Measurements from ENCODE around the gene CALR.
"Not testable (repeated sequence)": the region's sequence is repeated elsewhere in the genome, so short reads cannot be mapped to it uniquely, and the experiment has no call there.

CALR gene

DNA sequence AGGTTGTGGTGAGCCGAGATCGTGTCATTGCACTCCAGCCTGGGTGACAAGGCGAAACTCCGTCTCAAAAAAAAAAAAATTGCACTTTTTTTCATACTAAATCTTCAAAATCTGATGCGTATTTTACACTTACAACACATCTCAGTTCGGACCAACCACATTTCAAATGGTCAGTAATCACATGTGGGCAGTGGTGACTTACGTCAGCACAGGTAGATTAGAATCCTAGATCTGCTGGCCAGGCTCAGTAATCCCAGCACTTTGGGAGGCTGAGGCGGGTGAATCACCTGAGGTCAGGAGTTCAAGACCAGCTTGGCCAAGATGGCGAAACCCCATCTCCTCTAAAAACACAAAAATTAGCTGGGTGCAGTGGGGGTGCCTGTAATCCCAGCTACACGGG is 3.3 kb upstream of the CALR start:
- no peak for DNase-seq

DNA sequence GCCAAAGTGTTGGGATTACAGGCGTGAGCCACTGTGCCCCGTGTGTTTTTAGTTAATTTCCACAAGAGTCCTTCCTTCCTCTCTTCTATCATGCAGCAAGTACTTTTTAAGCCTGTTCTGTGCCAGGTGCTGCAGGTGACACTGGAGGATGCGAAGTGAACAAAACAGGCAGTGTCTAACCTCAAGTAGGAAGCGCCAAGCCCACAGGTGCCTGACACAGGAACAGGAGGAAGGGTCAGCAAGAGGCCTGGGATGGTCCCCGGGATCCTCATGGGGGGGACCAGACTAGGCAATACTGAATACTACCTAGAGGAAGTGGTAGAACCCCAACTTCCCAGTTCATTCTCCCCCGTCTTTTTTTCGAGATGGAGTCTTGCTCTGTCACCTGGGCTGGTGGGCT is 1.8 kb upstream of the CALR start:
- DNase-seq, result no peak

DNA sequence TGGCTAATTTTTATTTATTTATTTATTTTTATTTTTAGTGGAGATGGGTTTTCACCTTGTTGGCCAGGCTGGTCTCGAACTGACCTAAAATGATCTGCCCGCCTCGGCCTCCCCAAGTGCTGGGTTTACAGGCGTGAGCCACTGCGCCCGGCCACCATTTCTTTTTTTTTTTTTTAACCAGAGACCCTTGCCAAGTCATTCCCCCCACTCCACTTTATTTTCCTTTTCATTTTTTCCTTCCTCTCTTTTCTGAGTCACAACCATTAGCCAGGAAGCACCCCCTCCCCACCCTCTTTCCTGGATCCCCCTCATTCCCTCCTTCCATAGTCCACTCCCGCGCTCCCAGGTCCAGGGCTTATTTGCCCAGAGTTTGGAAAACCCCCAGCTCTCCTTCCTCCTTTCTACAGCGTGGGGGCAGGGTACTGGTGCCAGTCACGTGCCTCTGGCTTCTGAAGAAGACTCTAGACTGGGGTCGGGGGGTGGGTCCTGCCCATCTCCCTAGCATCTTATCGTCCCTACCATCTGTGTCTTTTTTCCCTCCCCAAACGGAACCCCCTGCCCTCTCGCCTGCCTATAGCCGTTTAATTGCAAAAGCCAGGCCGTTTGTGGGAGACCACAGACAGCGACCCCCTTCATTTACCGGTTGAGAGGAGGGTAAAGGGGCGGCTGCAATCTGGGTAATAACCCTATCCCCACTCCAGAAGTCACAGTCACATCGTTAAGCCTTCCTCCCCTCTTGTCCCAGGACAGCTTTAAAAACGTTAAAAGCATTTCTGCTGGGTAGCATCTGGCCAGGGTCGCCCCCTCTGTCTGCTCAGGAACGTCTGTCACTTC is 1.1 kb upstream of the CALR start:
- peak; percentile 98 to 99 for DNase-seq

DNA sequence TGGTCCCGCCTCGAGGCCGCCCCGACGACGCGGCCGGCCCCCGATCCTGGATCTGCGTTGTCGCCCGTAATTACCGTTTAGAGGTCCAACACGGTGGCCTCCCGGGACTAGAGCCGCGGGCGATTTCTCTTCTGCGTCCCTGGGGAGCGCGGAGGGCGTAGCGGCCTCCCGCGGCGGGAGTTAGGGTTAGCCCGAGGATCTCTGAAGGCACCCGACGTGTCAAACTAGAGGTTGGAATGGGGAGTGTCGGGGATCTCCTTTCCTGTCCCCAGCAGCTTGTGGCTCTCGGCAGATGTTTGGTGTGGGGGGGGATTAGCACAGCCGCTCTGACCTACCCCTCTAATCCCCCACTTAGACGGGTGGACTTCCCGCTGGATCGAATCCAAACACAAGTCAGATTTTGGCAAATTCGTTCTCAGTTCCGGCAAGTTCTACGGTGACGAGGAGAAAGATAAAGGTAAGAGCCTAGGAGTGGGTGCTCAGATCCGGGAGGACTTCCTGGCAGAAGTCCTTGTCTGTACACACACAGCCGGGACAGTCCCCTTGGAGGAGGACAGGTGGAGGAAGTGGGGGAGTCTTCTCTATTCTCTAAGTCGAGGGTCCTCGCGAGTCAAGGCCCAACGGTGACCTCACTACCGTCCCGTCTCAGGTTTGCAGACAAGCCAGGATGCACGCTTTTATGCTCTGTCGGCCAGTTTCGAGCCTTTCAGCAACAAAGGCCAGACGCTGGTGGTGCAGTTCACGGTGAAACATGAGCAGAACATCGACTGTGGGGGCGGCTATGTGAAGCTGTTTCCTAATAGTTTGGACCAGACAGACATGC is 581 bp downstream of the CALR start:
- DNase-seq, result peak; percentile 65 to 75

DNA sequence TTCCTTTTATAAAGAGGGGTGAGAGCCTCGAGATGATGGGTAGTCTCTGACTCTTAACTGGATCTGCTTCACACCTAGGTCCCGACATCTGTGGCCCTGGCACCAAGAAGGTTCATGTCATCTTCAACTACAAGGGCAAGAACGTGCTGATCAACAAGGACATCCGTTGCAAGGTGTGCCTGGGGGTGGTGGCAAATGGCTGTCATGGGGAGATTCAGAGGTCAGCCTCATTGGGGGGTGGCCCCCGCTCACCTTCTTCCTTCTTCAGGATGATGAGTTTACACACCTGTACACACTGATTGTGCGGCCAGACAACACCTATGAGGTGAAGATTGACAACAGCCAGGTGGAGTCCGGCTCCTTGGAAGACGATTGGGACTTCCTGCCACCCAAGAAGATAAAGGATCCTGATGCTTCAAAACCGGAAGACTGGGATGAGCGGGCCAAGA is 1.6 kb downstream of the CALR start:
- no peak for DNase-seq

DNA sequence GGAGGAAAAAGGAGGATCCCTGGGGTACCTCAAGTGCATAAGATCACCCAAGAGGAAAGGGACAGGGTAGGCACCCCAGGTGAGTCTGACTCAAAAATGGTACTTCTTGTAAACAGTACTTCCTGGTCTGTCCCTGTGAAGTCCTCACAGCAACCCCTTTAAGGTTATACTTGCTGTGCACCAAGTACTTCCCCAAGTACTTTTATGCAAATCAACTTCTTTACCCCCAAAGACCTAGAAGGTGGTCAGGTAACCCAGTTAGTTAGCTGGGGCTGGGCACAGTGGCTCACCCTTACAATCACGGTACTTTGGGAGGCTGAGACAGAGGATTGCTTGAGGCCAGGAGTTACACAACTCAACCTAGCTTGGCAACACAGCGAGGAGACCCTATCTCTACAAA is 2.5 kb downstream of the CALR start:
- no peak for DNase-seq

DNA sequence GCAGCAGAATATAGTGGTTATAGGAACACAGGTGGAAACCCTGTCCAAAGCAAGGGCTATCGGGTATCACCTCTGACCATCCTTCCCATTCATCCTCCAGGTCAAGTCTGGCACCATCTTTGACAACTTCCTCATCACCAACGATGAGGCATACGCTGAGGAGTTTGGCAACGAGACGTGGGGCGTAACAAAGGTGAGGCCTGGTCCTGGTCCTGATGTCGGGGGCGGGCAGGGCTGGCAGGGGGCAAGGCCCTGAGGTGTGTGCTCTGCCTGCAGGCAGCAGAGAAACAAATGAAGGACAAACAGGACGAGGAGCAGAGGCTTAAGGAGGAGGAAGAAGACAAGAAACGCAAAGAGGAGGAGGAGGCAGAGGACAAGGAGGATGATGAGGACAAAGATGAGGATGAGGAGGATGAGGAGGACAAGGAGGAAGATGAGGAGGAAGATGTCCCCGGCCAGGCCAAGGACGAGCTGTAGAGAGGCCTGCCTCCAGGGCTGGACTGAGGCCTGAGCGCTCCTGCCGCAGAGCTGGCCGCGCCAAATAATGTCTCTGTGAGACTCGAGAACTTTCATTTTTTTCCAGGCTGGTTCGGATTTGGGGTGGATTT is 5.1 kb downstream of the CALR start:
- DNase-seq, result no peak

DNA sequence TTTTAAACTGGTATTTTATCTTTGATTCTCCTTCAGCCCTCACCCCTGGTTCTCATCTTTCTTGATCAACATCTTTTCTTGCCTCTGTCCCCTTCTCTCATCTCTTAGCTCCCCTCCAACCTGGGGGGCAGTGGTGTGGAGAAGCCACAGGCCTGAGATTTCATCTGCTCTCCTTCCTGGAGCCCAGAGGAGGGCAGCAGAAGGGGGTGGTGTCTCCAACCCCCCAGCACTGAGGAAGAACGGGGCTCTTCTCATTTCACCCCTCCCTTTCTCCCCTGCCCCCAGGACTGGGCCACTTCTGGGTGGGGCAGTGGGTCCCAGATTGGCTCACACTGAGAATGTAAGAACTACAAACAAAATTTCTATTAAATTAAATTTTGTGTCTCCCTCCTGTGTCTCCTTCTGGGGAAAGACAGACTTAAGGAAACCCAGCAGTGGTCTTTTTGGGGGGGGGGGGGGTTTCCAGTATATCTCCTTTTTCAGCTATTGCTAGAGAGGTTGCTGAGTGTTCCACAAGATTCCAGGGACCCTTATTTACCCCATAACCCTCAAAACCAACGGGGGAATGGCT is 5.8 kb downstream of the CALR start:
- no peak for DNase-seq

DNA sequence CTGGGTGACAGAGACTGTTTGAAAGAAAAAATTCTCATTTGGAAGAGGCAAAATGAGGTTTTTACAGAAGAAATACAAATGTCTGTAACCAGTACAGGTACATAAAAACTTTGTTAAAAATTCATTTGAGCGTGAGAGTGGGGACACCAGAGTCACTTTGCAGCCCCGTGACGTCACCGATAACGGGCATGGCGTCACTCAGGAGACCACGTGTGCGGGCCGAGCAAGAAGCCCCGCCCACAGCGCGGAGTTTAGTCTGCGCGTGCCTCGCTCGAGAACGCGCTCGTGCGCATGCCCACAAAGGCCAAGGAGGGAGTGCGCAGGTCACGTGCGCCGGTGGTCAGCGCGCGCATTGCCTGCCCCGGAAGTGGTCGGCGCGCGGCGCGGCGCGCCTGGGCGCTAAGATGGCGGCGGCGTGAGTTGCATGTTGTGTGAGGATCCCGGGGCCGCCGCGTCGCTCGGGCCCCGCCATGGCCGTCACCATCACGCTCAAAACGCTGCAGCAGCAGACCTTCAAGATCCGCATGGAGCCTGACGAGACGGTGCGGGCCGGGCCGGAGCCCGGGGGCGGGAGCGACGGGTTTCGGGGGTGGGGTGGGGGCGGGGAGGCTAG is 7.2 kb downstream of the CALR start, which contains the start of gene RAD23A:
TSS of gene RAD23A (plus strand) at position 384 of the 613 bp plus-strand sequence. CDS start at position 471, 87 bp downstream.
- peak; percentile 97 to 99 for DNase-seq

DNA sequence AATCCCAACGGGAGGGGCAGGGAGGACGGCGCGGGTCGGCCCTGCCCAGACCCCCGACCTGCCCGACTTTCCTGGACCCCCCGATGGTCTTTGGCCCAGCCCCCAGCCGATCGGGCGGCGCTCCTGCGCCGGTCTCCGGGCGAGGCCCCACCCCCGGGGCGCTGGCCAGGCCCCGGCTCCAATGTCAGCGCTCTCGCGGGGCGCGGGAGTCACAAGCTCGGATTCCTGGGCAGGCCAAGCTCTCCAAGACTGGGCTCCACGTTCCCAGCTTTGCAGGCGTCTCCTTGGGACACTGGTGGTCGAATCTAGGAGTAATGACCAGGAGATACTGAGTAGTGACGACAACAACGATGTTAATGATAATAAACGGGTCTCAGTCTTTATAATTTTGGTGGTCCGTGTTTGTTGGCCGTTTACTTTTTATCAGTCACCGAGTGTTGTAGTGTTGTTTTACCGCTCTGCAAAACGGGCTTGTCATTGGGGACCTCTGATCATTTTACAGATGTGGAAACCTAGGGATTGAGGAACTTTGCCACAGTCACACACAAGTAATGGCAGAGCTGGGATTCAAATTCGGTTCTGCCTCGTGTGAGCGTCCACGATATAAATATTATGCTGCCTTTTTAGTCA is 7.8 kb downstream of the CALR start:
- DNase-seq, result peak; percentile 47 to 56

DNA sequence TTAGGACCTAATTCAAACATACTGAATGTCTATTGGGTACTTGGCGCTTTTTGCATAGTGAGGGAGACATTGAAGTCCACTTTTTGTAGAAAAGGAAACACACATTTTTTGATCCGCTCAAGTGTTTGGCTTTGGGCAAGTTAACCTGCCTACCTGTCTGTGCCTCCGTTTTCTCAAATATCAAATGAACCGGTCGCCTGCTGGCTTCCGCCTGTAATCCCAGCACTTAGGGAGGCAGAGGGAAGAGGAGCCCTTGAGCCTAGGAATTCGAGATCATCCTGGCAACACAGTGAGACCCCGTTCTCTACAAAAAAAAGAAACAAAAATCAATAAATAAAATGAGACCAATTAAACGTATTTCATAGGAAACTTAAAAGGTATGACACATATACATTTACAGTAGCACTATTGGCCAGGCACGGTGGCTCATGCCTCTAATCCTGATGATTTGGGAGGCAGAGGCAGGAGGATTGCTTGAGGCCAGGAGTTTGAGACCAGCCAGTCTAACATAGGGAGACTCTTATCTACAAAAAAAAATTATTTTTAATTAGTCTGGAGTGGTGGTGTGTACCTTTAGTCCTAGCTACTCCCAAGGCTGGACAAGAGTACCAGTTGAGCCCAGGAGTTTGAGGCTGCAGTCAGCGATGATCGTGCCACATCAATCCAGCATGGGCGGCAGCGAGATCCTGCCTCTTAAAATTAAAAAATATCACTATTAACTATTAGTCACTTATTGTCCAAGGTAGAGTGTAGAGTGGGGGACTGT is 8.5 kb downstream of the CALR start:
- DNase-seq, result peak in 1 of 2 experiments; percentile 33

DNA sequence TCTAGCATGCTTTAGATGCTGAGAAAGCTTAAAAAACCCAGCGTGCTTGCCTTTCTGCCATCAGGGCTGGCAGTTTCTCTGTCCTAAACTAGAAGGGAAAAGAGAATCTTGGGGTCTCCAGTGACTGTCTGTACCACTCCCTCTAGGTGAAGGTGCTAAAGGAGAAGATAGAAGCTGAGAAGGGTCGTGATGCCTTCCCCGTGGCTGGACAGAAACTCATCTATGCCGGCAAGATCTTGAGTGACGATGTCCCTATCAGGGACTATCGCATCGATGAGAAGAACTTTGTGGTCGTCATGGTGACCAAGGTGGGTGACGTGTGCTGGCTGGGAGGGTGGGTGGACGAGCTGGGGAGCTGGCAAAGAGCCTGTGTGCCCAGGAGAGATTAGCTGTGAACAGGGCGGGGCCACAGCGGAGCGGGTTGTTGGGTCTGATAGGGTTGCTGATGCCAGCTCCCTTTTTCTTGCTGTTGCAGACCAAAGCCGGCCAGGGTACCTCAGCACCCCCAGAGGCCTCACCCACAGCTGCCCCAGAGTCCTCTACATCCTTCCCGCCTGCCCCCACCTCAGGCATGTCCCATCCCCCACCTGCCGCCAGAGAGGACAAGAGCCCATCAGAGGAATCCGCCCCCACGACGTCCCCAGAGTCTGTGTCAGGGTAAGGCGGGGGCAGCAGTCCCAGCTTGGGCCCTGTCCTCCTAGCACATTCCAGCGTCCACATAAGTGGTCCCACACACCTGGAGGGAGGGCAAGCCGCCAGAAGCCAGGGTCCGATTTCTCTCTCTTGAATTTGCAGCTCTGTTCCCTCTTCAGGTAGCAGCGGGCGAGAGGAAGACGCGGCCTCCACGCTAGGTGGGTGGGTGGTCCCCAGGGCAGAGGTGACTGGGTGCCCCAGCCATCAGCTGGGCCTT is 9.5 kb downstream of the CALR start:
- no peak for DNase-seq

DNA sequence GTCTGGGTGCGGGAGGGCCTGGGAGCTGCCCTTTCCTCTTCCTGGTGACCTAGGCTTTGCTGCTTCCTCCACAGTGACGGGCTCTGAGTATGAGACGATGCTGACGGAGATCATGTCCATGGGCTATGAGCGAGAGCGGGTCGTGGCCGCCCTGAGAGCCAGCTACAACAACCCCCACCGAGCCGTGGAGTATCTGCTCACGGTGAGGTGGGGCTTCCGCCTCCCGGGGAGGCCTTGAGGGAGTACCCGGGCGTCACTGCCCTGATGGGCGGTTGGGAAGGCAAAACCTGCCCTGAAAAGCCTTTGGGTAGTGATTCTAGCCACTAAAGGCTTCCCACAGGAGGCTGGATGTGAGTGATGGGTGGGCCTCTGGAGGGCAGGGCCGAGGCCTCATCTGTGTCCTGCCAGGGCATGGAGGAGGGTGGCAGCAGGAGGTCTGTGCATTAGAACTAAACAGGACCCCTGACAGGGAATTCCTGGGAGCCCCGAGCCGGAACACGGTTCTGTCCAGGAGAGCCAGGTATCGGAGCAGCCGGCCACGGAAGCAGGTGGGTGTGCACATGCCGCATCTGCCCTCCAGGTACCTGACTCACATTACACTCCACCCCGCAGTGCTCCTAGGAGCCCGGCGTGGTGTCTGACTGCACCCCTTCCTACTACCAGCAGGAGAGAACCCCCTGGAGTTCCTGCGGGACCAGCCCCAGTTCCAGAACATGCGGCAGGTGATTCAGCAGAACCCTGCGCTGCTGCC is 10.4 kb downstream of the CALR start:
- no peak for DNase-seq

DNA sequence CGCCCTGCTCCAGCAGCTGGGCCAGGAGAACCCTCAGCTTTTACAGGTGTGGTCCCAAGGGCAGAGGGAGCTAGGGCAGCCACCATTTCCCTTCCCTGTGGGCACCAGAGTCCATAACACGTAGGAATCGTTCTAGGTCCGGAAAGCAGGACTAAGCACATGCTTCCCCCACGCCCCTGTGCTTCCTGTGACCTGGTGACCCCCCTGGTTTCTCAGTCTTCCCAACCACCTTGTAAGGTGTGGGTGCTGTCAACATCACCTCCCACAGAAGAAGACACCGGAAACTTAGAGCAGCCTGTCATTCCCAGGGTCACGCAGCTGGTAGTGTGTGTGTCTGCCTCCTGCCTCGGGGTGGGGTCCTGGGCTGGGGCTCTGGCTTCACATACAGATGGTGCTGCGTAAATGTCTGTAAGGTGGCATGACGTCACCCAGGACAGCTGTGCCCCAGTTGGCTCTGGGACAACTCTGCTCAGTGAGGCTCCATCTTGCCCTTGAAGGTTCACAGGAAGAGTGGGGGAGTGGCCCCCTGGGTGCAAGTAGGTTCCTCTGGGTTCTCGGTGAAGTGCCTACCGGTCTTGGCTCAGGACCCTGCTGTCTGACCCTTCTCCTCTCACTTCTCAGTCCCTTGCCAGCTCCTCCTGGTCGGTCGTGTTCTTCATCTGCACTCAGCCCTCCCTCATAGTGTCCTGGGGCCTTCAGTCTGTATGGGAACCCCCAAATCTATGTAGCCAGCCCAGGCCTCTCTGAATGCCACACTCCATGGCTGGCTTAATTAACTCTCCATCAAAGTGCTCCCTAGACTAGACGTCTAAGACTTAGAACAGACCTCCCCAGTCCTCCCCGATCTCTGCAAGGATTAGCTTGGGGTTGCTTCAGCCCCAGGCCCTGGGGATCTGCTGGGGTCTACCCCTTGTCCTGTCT is 11.2 kb downstream of the CALR start:
- DNase-seq, result no peak

DNA sequence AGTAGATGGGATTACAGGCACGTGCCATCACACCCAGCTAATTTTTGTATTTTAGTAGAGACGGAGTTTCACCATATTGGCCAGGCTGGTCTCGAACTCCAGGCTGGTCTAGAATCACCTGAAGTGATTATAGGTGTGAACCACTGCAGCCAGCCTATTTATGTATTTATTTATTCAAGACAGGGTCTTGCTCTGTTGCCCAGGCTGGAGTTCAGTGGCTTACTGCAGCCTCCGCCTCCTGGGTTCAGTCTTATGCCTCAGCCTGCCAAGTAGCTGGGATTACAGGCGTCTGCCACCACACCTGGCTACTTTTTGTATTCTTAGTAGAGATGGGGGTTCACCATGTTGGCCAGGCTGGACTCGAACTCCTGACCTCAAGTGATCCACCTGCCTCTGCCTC is 13.6 kb downstream of the CALR start:
- not testable (repeated sequence) for DNase-seq

DNA sequence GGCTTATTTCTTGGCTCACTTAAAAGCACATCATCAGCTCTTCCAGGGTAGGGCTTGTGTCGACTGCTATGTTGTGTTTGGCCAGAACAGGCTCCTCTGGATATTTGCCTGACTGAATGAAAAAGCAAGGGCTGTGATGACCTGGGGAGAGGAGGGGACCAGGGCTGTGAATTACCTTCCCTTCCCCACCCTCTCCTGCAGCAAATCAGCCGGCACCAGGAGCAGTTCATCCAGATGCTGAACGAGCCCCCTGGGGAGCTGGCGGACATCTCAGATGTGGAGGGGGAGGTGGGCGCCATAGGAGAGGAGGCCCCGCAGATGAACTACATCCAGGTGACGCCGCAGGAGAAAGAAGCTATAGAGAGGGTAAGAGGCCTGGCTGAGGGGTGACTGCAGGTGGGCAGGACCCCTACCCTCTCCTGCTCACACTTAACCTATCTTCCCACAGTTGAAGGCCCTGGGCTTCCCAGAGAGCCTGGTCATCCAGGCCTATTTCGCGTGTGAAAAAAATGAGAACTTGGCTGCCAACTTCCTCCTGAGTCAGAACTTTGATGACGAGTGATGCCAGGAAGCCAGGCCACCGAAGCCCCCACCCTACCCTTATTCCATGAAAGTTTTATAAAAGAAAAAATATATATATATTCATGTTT is 14.2 kb downstream of the CALR start:
- peak; percentile 59 to 69 for DNase-seq

DNA sequence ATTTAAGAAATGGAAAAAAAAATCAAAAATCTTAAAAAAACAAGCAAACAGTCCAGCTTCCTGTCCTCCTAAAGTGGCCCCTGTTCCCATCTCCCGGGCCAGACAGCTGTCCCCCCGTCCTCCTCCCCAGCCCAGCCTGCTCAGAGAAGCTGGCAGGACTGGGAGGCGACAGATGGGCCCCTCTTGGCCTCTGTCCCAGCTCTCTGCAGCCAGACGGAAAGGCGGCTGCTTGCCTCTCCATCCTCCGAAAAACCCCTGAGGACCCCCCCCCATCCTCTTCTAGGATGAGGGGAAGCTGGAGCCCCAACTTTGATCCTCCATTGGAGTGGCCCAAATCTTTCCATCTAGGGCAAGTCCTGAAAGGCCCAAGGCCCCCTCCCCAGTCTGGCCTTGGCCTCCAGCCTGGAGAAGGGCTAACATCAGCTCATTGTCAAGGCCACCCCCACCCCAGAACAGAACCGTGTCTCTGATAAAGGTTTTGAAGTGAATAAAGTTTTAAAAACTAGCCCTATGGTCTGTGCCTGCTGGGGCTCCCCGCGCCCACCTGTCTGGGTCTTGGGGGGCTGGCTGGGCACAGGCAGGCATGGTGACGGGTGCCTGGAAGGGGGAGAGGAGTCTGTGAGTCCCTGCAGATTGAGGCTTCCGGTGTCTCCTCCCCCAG is 14.9 kb downstream of the CALR start:
- peak; percentile 95 to 96 for DNase-seq

Measured in NCI-H524 (cell line).